ENCODE measurements around the gene TFIP11. TPM values are rescaled to one million over a fixed set of nuclear protein-coding genes. Genes with fewer than 3 reads are reported as not detected.
A peak's percentile ranks its signal among the peaks of the same experiment; 100 is the strongest.

TFIP11 gene
- total RNA-seq, 1 donor from 2014 or later: 26.2 TPM

DNA sequence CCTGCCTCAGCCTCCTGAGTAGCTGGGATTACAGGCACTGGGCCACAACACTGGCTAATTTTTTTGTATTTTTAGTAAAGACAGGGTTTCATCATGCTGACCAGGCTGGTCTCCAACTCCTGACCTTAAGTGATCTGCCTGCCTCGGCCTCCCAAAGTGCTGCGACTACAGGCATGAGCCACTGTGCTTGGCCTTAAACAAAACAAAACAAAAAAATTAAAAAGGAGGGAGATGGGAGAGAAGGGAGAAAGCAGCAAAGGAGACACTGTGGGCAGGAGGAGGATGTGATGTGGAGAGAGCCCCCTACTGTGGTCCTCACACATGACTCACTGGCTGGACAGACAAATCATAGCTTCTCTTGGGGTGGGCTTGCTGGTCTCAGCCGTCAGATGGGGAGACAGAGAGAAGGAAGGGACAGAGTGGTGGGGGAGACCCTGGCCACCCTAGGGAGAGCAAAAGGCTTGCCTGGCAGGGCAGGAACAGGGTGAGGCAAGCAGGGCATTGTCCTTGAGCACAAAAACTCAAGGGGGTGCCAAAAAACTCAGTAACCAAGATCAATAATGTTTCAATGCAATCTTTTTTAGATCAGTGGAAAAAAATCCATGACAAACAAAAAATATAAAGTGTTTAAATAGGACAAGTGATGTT, 46.1 kb upstream of the TFIP11 start:
- no peak for DNase-seq (ENCODE audit: low spot score)
- H3K4me1 ChIP-seq: peaks cover 10% of the 10 kb centered on the region
- peaks cover 30% of the 10 kb centered on the region for H4K20me1 ChIP-seq (ENCODE audit: low read depth)
- no peak overlapping the region for H2AFZ ChIP-seq (replicated peaks)
- peaks cover 35% of the 10 kb centered on the region for H3K4me1 Mint-ChIP-seq
- H3K9me3 ChIP-seq (ENCODE audit: low read depth): no peaks in the 10 kb centered on the region
- no peak overlapping the region for H3K4me3 Mint-ChIP-seq
- H3K27ac Mint-ChIP-seq: peak overlapping the region; percentile 58
- H3K27me3 Mint-ChIP-seq (ENCODE audit: insufficient read depth, low read depth): peaks cover 4% of the 10 kb centered on the region
- peaks cover 12% of the 10 kb centered on the region for H3F3A ChIP-seq (ENCODE audit: low read depth)
- no peak overlapping the region for H3K4me3 ChIP-seq
- H3K9me3 Mint-ChIP-seq: no peaks in the 10 kb centered on the region
- H3K36me3 ChIP-seq: no peaks in the 10 kb centered on the region
- no peak overlapping the region for H3K9ac ChIP-seq
- peak overlapping the region; percentile 31 for H3K27ac ChIP-seq
- no peaks in the 10 kb centered on the region for H3K27me3 ChIP-seq
- peaks cover 56% of the 10 kb centered on the region for H3K79me2 ChIP-seq (ENCODE audit: low read depth)
- TF ChIP-seq EZH2 (IDR thresholded peaks at IDR 0.05) (no peak), EZH2phosphoT487 (IDR thresholded peaks at IDR 0.05) (no peak)
- TF ChIP-seq, protein P1, sequence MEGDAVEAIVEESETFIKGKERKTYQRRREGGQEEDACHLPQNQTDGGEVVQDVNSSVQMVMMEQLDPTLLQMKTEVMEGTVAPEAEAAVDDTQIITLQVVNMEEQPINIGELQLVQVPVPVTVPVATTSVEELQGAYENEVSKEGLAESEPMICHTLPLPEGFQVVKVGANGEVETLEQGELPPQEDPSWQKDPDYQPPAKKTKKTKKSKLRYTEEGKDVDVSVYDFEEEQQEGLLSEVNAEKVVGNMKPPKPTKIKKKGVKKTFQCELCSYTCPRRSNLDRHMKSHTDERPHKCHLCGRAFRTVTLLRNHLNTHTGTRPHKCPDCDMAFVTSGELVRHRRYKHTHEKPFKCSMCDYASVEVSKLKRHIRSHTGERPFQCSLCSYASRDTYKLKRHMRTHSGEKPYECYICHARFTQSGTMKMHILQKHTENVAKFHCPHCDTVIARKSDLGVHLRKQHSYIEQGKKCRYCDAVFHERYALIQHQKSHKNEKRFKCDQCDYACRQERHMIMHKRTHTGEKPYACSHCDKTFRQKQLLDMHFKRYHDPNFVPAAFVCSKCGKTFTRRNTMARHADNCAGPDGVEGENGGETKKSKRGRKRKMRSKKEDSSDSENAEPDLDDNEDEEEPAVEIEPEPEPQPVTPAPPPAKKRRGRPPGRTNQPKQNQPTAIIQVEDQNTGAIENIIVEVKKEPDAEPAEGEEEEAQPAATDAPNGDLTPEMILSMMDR (IDR thresholded peaks at IDR 0.05): no peak
- H3K36me3 Mint-ChIP-seq: no peaks in the 10 kb centered on the region
- no peak overlapping the region for H3K4me2 ChIP-seq

DNA sequence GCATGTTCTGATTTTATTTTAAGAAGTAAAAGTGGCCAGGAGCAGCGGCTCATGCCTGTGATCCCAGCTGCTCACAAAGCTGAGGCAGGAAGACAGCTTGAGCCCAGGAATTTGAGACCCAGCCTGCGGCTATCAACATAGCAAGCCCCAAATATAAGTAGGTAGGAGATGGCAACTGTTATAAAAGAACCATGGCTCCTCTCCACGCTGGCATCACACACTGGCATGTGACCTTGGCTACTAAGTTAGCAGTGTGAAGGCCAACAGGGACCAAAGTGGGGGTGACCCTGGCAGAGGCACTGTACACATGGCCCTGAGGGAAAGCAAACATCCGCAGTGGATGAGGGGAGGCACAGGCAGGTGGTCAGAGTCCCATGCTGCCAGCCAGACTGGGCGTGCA, 44.6 kb upstream of the TFIP11 start:
- Mint-ChIP-seq H3K27me3 (ENCODE audit: insufficient read depth, low read depth) (peaks cover 4% of the 10 kb centered on the region), H3K9me3 (no peaks in the 10 kb centered on the region), H3K4me3 (no peak overlapping the region), H3K36me3 (no peaks in the 10 kb centered on the region), H3K4me1 (peaks cover 43% of the 10 kb centered on the region), H3K27ac (peak overlapping the region; percentile 78)
- no peak for TF ChIP-seq EZH2 (IDR thresholded peaks at IDR 0.05)
- TF ChIP-seq, protein P1 (IDR thresholded peaks at IDR 0.05): no peak
- TF ChIP-seq EZH2phosphoT487 (IDR thresholded peaks at IDR 0.05): no peak
- Histone ChIP-seq H3K27me3 (no peaks in the 10 kb centered on the region), H3K9me3 (ENCODE audit: low read depth) (no peaks in the 10 kb centered on the region), H3K4me3 (no peak overlapping the region), H3F3A (ENCODE audit: low read depth) (peaks cover 12% of the 10 kb centered on the region), H3K4me1 (peaks cover 10% of the 10 kb centered on the region), H4K20me1 (ENCODE audit: low read depth) (peaks cover 26% of the 10 kb centered on the region), H3K79me2 (ENCODE audit: low read depth) (peaks cover 44% of the 10 kb centered on the region), H3K9ac (no peak overlapping the region), H3K4me2 (no peak overlapping the region), H3K36me3 (no peaks in the 10 kb centered on the region), H3K27ac (no peak overlapping the region), H2AFZ (replicated peaks) (no peak overlapping the region)
- no peak for DNase-seq (ENCODE audit: low spot score)

DNA sequence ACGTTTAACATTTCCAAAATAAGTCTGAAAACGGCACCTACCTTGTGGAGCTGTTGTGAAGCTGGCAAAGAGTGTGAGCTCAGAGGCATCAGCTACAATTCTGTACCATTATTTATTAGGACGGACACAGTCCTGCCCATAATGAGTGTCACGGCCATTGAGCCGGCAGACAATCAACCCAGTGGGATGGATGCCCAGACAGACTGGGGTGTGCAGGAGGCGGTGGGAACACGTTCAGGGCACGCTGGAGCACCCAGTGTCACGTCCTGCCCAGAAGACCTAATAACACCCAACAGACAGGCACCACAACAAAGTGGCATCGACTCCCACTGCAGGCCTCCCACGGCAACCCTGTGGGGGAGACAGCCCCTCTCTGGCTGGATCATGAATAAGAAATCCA, 43.2 kb upstream of the TFIP11 start:
- DNase-seq (ENCODE audit: low spot score): no peak
- H3K36me3 Mint-ChIP-seq: no peaks in the 10 kb centered on the region
- no peak overlapping the region for H3K4me2 ChIP-seq
- H3K27me3 ChIP-seq: no peaks in the 10 kb centered on the region
- H4K20me1 ChIP-seq (ENCODE audit: low read depth): peaks cover 32% of the 10 kb centered on the region
- H3K9ac ChIP-seq: no peak overlapping the region
- peaks cover 7% of the 10 kb centered on the region for H3K27me3 Mint-ChIP-seq (ENCODE audit: insufficient read depth, low read depth)
- no peak overlapping the region for H3K4me3 ChIP-seq
- no peaks in the 10 kb centered on the region for H3K9me3 Mint-ChIP-seq
- H3K4me3 Mint-ChIP-seq: no peak overlapping the region
- peaks cover 23% of the 10 kb centered on the region for H3F3A ChIP-seq (ENCODE audit: low read depth)
- no peaks in the 10 kb centered on the region for H3K36me3 ChIP-seq
- H3K4me1 ChIP-seq: peaks cover 15% of the 10 kb centered on the region
- no peaks in the 10 kb centered on the region for H3K9me3 ChIP-seq (ENCODE audit: low read depth)
- peaks cover 54% of the 10 kb centered on the region for H3K4me1 Mint-ChIP-seq
- no peak overlapping the region for H2AFZ ChIP-seq (replicated peaks)
- H3K79me2 ChIP-seq (ENCODE audit: low read depth): peaks cover 42% of the 10 kb centered on the region
- peak overlapping the region; percentile 37 for H3K27ac Mint-ChIP-seq
- TF ChIP-seq EZH2 (IDR thresholded peaks at IDR 0.05): no peak
- TF ChIP-seq EZH2phosphoT487 (IDR thresholded peaks at IDR 0.05): no peak
- no peak overlapping the region for H3K27ac ChIP-seq

- no peak overlapping the region for H3K4me3 ChIP-seq
- no peak overlapping the region for H3K9ac ChIP-seq
Observed at GRCh38 chr22:26554956-26555355, 42.7 kb upstream of the TFIP11 start.

More at GRCh38 chr22:26554956-26555355, 42.7 kb upstream of the TFIP11 start:
- Histone ChIP-seq H3K27ac (no peak overlapping the region), H3K79me2 (ENCODE audit: low read depth) (peaks cover 42% of the 10 kb centered on the region), H3K4me2 (no peak overlapping the region), H3F3A (ENCODE audit: low read depth) (peaks cover 28% of the 10 kb centered on the region), H3K27me3 (no peaks in the 10 kb centered on the region), H2AFZ (replicated peaks) (no peak overlapping the region), H3K9me3 (ENCODE audit: low read depth) (no peaks in the 10 kb centered on the region), H3K36me3 (no peaks in the 10 kb centered on the region), H4K20me1 (ENCODE audit: low read depth) (peaks cover 32% of the 10 kb centered on the region), H3K4me1 (peaks cover 20% of the 10 kb centered on the region)
- H3K4me3 Mint-ChIP-seq: no peak overlapping the region
- DNase-seq (ENCODE audit: low spot score): no peak
- TF ChIP-seq EZH2 (IDR thresholded peaks at IDR 0.05): no peak
- TF ChIP-seq EZH2phosphoT487 (IDR thresholded peaks at IDR 0.05): no peak
- TF ChIP-seq, protein P1 (IDR thresholded peaks at IDR 0.05): no peak
- no peaks in the 10 kb centered on the region for H3K36me3 Mint-ChIP-seq
- peaks cover 7% of the 10 kb centered on the region for H3K27me3 Mint-ChIP-seq (ENCODE audit: insufficient read depth, low read depth)
- H3K27ac Mint-ChIP-seq: no peak overlapping the region
- H3K4me1 Mint-ChIP-seq: peaks cover 55% of the 10 kb centered on the region
- H3K9me3 Mint-ChIP-seq: no peaks in the 10 kb centered on the region
